Skin epidermis (tissue), 12 donors: ENCODE results near the gene HS3ST3B1.

ENCODE experiments used
- H3K27ac ChIP-seq, 21 experiments: fragments of 200-600 bp; sonication (generic) in 11 of 21; one replicate each; pipeline ENCODE4 v1.5.0; 2020; ENCODE audit warnings: mild to moderate bottlenecking in 3 of 21, inconsistent platforms in 2 of 21, moderate library complexity in 2 of 21
- H3K4me3 ChIP-seq, 7 experiments: fragments of 200-600 bp; sonication (generic) in 2 of 7; one replicate each; pipeline ENCODE4 v1.5.0; 2020; ENCODE audit warnings: inconsistent platforms in 2 of 7, mild to moderate bottlenecking in 2 of 7, moderate library complexity in 1 of 7

The HS3ST3B1 gene

GRCh38 chr17:14300575-14301278 lies at the start of gene HS3ST3B1:
Gene HS3ST3B1 (plus strand): TSS chr17:14301081. CDS start chr17:14301519, 438 bp downstream.
- Histone ChIP-seq H3K27ac (peak within 1 kb of the TSS; percentile 24 to 95 (median 79)), H3K4me3 (peak within 1 kb of the TSS; percentile 56 to 81 (median 66))

- H3K4me3 ChIP-seq: no peak overlapping the region
These were observed 39.5 kb upstream of the HS3ST3B1 start for GRCh38 chr17:14261406-14261805.

GRCh38 chr17:14268264-14268663 lies 32.6 kb upstream of the HS3ST3B1 start:
- Histone ChIP-seq H3K27ac (no peak overlapping the region), H3K4me3 (no peak overlapping the region)

More at GRCh38 chr17:14261406-14261805, 39.5 kb upstream of the HS3ST3B1 start:
- no peak overlapping the region for H3K27ac ChIP-seq

DNA sequence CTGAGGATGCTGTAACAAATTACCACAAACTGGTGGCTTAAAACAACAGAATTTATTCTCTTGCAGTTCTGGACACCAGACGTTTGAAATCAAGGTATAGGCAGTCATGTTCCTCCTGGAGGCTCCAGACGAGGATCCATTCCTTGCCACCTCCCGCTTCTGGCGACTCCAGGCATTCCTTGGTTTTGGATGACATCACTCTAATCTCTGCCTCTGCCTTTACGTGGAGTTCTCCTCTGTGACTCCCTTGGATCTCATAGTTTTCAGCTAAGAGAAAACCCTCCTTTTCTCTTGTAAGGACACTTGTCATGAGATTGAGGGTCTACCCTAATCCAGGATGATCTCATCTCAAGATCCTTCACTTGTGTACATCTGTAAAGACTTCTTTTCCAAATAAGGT lies 31.4 kb upstream of the HS3ST3B1 start:
- H3K27ac ChIP-seq: no peak overlapping the region
- no peak overlapping the region for H3K4me3 ChIP-seq

DNA sequence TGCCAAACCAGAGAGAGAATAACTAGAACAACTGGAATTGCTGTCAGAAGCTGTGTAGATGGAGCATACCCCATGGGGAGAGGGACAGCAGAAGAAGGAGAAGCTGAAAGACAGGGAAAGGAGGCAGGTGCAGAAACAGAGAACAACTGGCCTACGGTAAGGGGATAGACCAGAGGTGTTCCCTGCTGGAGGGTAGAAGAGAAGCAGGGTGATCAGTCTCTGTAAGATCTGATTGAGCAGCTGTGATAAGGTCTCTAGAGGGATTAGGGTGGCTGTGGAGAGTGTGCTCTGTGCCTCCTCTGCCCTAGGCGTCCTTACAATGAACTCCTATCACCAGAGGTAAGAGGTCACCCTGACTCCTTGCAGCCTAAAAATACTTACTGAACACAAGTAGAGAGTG lies 30.4 kb upstream of the HS3ST3B1 start:
- H3K27ac ChIP-seq: no peak overlapping the region

DNA sequence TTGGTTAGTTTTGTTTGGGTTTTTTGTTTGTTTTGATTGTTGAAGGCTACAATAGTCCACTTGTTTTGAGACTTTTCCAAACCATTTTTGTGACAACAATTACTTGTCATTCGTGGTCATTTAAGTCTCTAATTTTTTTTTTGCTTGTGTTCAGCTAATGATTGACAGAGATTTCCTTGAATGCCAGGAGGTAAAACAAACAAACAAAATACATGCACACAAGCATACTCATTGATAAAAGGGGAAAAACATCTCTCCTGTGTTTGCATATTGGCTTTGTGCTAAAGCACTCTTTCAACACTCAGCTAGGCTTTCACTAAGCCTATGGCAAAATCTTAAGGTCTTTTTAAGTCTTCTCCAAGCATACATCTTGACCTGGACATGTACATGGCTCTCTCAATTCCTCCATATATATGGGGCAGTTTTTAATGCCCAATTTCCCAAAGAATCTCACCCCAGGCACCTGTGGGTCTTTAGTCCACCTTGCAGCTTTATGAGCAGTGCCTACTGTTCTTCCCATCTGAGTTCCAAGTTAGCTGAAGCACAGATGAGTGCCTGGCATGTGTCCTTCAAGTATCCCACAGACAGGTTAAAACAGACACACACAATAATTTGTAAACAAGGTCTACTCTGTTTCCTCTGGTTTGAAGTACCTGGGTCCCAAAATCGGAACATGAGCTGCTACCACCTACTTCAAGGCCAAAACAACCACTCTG lies 24.2 kb upstream of the HS3ST3B1 start:
- H3K4me3 ChIP-seq: no peak overlapping the region

More for the DNA sequence above, 30.4 kb upstream of the HS3ST3B1 start:
- H3K4me3 ChIP-seq: no peak overlapping the region

GRCh38 chr17:14281530-14281929 lies 19.4 kb upstream of the HS3ST3B1 start:
- no peak overlapping the region for H3K27ac ChIP-seq
- no peak overlapping the region for H3K4me3 ChIP-seq

More for the DNA sequence above, 24.2 kb upstream of the HS3ST3B1 start:
- no peak overlapping the region for H3K27ac ChIP-seq

- Histone ChIP-seq H3K4me3 (no peak overlapping the region), H3K27ac (no peak overlapping the region)
These were observed 18.2 kb upstream of the HS3ST3B1 start for GRCh38 chr17:14282726-14283125.

GRCh38 chr17:14289162-14289561 lies 11.7 kb upstream of the HS3ST3B1 start:
- Histone ChIP-seq H3K27ac (no peak overlapping the region), H3K4me3 (no peak overlapping the region)

DNA sequence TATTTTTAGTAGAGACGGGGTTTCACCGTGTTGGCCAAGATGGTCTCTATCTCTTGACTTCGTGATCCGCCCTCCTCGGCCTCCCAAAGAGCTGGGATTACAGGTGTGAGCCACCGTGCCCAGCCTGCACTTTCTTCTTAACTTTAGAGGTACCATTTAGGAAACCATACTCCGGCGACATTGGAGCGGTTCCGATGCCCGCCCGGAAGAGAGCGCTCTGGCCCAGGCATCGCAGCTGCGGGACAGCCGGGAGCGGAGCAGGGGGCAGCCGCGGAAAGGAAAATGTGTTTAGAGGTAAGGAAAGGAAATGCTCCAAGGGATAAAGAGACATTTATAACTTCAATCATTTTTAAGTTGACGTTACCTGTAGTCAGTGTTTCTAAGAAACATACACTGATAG lies 6.0 kb upstream of the HS3ST3B1 start:
- Histone ChIP-seq H3K27ac (no peak overlapping the region), H3K4me3 (no peak overlapping the region)

- no peak overlapping the region for H3K27ac ChIP-seq
- no peak overlapping the region for H3K4me3 ChIP-seq
These were observed 5.2 kb upstream of the HS3ST3B1 start for GRCh38 chr17:14295676-14296075.

DNA sequence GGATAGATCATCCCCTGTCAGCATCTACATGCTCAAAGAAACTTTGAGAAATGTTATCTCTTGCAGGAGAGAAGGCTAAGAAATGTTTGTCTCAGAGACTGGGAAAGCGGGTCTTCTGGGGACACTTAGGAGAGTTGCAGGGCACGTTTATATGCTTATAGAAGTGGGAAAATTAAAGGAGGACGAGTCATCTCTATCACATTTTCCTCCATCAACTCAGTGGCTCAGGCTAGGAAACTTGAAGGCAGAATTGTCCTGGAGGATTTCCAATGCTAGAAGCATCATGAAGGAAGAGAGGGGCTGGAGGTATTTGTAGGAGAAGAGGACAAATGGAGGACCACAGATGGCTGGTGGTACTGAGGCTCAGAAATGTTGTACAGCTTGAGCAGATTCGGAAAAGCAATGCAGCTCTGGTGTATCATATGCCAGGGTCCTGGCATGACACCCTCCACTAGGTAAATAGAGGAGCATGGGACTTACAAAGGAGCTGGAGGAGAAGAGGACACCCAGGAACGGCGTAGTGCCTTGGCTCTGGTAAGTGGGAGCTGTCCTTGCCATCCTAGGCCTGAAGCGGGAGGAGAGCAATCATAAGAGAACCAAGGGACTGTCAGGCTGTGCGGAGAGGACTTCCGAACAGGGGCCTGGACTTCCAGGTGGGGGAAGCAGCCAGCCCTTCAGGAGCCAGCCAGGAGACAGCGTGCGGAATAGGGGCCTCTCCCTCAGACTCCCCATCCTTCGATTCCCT lies 4.5 kb upstream of the HS3ST3B1 start:
- Histone ChIP-seq H3K27ac (no peak overlapping the region), H3K4me3 (no peak overlapping the region)

DNA sequence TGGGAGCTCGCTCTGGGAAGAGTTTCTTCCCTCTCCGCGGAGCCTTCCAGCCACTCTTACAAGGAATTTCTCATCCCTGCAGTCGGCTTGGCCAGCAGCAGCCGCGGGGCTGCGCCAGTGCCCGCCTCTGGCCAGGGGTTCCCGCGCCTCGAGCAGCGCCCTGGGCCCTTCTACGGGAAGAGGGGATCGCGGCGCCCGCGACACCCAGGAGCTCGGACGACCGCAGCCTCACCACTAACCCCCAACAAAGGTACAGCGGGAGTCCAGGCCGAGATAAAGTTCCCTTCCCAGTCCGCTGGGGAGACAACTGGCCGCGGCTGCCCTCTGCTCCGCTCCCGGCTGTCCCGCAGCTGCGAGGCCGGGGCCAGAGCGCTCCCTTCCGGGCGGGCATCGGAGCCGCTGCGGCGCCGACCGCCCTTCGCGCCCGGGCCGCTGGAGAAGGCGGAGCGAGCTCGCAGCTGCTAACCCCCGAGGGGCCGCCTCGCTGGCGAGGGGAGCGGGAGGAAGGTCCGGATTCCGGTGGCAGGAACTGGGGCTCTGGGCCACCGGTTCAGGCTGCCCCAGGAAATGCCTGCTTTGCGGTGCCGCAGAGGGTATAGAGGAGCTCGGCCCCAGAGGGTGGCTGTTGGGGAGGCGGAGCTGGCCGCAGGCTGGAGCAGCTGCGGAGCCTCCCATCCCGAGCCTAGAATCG lies 3.6 kb upstream of the HS3ST3B1 start:
- H3K4me3 ChIP-seq: peak overlapping the region; percentile 15 to 36 (median 27)
- peak overlapping the region in 1 of 21 experiments; percentile 25 for H3K27ac ChIP-seq

GRCh38 chr17:14298221-14298946 lies 2.5 kb upstream of the HS3ST3B1 start:
- H3K4me3 ChIP-seq: peak overlapping the region in 1 of 7 experiments; percentile 34
- no peak overlapping the region for H3K27ac ChIP-seq

DNA sequence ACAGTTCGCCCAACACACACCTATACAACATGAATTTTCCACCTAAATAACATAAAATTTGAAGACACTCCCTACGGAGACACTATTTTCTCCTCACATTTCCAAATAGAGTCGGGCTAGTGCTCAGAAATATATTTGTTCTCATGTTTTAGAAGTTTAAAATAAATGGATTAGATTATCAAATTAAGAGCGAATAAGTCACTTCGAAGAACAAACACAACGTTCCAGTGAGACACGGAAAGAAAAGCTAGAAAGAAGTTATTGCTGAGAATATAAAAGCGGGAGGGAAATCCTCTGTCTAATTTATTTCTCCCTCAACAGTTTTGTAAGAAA lies 2.0 kb upstream of the HS3ST3B1 start:
- H3K27ac ChIP-seq: peak overlapping the region in 3 of 21 experiments; percentile 30 to 54 (median 52)

DNA sequence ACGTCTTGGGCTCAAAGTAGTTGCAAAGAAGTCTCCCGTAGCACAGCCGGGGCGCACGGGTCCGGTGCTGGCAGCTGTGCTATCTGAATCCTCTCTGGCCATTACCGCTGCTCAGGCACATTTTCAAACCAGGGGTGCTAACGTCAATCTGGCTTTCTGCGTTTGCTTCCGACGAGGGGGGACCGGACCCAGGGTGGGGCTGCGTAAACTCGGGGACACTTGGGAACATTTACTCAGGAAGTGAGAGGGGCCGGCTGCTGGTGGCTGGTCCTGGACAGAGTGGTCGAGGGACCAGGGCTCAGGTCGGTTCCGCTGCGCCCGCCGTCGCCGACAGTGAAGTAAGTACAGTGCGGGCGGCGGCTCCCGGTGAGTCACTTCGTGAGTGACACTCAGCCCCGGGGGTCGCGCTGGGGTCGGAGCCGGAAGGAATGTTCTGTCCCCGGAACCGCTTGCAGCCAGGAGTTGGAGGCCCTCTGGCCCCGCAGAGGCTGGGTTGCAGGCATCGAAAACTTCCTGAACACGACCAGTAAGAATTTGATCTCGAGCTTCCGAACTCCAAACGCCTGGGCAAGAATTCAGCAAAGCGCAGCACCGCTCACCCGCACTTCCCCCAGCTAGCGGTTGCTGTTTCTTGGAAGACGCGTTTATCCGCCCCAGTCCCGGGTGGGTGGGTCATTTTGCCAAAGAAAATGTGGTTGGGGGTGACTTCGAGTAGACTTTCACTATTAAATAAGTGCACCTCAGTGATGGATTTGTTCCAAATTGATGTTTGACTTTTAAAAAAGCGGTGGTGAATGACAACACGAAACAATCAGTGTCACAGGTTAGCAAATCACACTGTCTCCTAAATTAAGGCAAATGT lies 1.4 kb upstream of the HS3ST3B1 start:
- H3K27ac ChIP-seq: peak overlapping the region in 12 of 21 experiments; percentile 2 to 95 (median 30)
- H3K4me3 ChIP-seq: peak overlapping the region; percentile 16 to 69 (median 56)

More for the DNA sequence above, 2.0 kb upstream of the HS3ST3B1 start:
- peak overlapping the region in 6 of 7 experiments; percentile 16 to 69 (median 48) for H3K4me3 ChIP-seq

DNA sequence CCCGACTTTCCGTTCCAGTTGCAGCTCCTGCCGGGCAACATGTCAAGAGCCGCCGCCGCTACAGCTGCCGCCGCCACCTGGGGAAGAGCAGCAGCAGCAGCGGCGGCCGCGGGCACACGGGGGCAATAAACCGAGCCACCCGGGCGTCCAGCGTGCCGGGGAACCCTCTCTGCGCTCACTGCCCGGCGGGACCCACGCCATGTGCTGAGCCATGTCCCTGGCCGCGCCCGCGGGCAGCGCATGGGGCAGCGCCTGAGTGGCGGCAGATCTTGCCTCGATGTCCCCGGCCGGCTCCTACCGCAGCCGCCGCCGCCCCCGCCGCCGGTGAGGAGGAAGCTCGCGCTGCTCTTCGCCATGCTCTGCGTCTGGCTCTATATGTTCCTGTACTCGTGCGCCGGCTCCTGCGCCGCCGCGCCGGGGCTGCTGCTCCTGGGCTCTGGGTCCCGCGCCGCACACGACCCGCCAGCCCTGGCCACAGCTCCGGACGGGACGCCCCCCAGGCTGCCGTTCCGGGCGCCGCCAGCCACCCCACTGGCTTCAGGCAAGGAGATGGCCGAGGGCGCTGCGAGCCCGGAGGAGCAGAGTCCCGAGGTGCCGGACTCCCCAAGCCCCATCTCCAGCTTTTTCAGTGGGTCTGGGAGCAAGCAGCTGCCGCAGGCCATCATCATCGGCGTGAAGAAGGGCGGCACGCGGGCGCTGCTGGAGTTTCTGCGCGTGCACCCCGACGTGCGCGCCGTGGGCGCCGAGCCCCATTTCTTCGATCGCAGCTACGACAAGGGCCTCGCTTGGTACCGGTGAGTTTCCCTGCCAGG lies 604 bp downstream of the HS3ST3B1 start:
- Histone ChIP-seq H3K4me3 (peak overlapping the region; percentile 56 to 81 (median 66)), H3K27ac (peak overlapping the region; percentile 24 to 95 (median 79))
